Stimulated activated memory B cell treated with anti-CD40 and anti-IgM and Interleukin-4, amounts not matched to agents 10 μg/mL and 1 μg/mL and 100 μg/mL, for 72 hours (primary cell): ENCODE measurements around the gene MYO7A.

Experiments
- ATAC-seq: fragments of 150-1000 bp; cut with Tn5 transposase; 2 replicates; pipeline ENCODE4 v1.10.0; 2021
- H3K27ac Mint-ChIP-seq: one replicate; pipeline ENCODE4 v1.8.0; 2022; ENCODE audit warnings: mild to moderate bottlenecking, mixed read lengths
- H3K27me3 Mint-ChIP-seq: one replicate; pipeline ENCODE4 v1.8.0; 2022; ENCODE audit warnings: mixed read lengths
- H3K36me3 Mint-ChIP-seq: one replicate; pipeline ENCODE4 v1.8.0; 2022; ENCODE audit warnings: mixed read lengths
- H3K4me1 Mint-ChIP-seq: one replicate; pipeline ENCODE4 v1.8.0; 2022; ENCODE audit warnings: mixed read lengths
- H3K4me3 Mint-ChIP-seq: one replicate; pipeline ENCODE4 v1.8.0; 2022; ENCODE audit warnings: mild to moderate bottlenecking, moderate library complexity, mixed read lengths
- H3K9me3 Mint-ChIP-seq: one replicate; pipeline ENCODE4 v1.8.0; 2022; ENCODE audit warnings: mixed read lengths

MYO7A gene

DNA sequence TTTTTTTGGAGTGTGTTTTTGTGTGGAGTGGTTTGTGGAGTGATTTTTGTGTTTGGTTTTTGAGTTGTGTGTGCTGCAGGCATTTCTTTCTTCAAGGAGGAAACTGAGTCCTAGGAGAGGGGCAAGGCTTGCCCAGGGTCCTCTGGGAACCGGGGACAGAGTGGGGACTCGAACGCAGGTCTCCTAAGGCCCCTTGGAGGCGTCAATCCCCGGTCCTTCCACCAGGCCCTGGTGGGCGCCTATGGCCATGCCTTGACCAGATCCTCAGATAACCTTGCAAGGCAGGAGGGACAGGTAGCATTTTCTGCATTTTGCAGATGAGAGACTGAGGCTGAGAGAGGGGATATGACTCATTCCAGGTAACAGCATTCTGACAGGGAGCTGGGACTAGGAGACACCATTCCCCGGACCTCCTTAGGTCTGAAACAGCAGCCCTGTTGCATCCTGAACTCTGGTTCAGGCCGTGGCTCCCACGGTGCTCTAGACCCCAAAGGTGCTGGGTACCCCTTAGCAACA lies 39.1 kb downstream of the MYO7A start:
- peak; percentile 27 for ATAC-seq
- no peaks in the 10 kb centered on the region for H3K27me3 Mint-ChIP-seq
- no peak overlapping the region for H3K27ac Mint-ChIP-seq
- no peaks in the 10 kb centered on the region for H3K4me1 Mint-ChIP-seq
- H3K4me3 Mint-ChIP-seq: no peak overlapping the region
- no peaks in the 10 kb centered on the region for H3K9me3 Mint-ChIP-seq
- H3K36me3 Mint-ChIP-seq: no peaks in the 10 kb centered on the region

DNA sequence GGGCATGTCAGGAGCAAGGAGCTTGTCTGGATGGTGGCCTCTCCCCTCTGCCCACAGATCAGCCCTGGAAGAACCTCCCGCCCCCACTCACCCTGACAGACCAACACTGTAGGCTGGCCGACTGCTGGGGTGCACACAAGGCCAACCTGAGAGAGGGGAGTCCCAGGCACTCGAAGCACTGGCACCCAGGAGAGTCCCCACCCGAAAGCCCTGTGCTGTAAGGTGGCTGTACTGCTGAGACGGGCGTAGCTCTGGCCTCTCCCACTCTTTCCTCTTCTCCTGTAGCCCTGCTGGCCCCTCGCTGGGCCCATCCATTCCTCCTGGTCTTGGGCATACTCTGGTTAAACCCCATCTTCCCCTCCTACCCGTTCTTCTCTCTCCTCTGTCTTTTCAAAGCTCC lies 39.7 kb downstream of the MYO7A start:
- Mint-ChIP-seq H3K27ac (no peak overlapping the region), H3K4me1 (no peaks in the 10 kb centered on the region), H3K9me3 (no peaks in the 10 kb centered on the region), H3K4me3 (no peak overlapping the region), H3K36me3 (no peaks in the 10 kb centered on the region), H3K27me3 (no peaks in the 10 kb centered on the region)
- ATAC-seq: no peak

DNA sequence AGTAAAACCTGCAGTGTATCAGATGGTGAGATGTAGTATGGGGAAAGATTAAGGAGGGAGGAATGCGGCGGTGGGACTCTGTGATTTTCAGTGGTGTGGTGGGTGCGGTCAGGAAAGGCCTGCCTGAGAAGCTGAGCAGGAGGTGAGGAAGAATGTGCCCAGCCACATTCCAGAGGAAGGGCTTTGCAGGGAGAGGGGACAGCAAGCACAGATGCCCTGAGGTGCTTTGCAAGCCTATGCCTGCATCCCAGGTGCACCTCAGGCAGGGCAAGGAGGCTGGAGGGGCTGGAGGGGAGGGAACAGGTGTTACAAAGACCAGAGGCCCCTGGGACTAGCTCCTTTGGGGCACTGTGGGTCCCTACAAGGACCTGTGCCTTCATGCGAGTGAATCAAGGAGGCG lies 42.1 kb downstream of the MYO7A start:
- no peaks in the 10 kb centered on the region for H3K4me1 Mint-ChIP-seq
- H3K27me3 Mint-ChIP-seq: no peaks in the 10 kb centered on the region
- no peak overlapping the region for H3K27ac Mint-ChIP-seq
- H3K4me3 Mint-ChIP-seq: no peak overlapping the region
- ATAC-seq: no peak
- no peaks in the 10 kb centered on the region for H3K36me3 Mint-ChIP-seq
- no peaks in the 10 kb centered on the region for H3K9me3 Mint-ChIP-seq

DNA sequence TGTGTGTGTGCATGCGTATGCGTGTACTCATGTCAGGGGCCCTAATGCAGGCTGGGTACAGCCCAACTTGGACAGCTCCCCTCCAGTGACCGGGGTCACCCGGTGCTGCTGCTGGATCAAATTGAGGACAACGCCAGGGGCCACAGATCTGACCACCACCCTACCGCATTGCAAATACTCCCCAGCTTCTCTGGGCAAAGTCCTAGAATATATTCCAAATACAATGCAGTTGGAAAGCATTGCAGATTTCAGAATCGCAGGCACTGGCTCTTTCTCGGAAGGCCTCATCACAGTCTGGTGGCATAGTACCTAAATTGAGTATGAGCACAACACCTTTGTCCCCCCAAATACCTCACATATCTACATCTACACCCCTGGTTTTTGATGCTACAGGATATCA lies 43.2 kb downstream of the MYO7A start:
- Mint-ChIP-seq H3K27ac (no peak overlapping the region), H3K27me3 (no peaks in the 10 kb centered on the region), H3K36me3 (no peaks in the 10 kb centered on the region), H3K9me3 (no peaks in the 10 kb centered on the region), H3K4me3 (no peak overlapping the region), H3K4me1 (peaks cover 8% of the 10 kb centered on the region)
- ATAC-seq: no peak

DNA sequence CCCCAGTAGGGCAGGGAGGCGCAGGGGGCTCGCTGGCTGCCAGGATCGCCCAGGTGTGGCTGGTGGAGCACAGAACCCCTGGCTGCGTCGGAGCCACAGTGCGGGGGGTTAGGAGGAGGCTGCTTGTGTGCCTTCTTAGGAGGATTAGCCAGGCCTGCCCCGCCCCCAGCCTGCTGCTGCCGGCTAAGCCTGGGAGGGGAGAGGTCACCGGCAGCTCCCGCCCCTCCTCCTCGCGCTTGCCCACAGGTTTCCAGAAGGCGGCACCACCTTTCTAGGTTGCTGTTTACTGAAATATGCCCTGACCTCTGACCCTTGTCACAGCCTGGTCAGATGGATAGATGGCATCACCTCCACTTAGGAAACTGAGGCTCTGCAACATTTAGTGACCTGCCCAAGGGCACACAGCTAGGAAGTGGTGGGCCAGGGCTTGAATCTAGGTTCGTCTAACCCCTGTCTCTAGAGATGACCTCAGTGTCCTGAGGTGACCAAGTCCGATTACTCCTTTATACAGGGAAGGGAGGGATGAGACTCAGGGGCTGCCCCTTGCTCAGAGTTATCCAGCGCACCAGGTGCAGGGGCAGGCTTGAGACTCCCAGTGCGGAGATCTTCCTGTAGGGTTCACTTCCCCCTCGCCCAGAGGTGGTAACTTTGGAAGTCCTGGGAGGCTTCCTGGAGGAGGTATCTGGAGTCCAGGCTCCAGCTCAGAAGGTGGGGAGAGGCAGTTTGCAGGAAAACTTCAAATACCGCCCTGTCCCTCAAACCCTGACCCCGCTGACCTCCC lies 44.0 kb downstream of the MYO7A start:
- Mint-ChIP-seq H3K9me3 (no peaks in the 10 kb centered on the region), H3K36me3 (no peaks in the 10 kb centered on the region), H3K27me3 (no peaks in the 10 kb centered on the region), H3K4me3 (no peak overlapping the region), H3K4me1 (peaks cover 15% of the 10 kb centered on the region), H3K27ac (no peak overlapping the region)
- ATAC-seq: no peak

DNA sequence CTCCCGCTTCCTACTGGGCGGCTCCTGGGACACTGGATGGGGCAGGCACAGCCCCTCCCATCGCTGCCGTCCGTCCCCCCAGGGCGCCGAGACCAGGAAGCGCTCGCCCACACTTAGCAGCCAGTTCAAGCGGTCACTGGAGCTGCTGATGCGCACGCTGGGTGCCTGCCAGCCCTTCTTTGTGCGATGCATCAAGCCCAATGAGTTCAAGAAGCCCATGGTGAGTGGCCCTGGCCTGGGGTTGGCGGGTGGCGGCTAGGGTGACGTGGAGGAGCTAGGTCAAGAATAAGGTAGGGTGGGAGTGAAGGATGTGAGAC lies 44.6 kb downstream of the MYO7A start:
- H3K27ac Mint-ChIP-seq: no peak overlapping the region
- H3K4me1 Mint-ChIP-seq: peaks cover 15% of the 10 kb centered on the region
- H3K9me3 Mint-ChIP-seq: no peaks in the 10 kb centered on the region
- H3K4me3 Mint-ChIP-seq: no peak overlapping the region
- H3K36me3 Mint-ChIP-seq: no peaks in the 10 kb centered on the region
- no peak for ATAC-seq
- no peaks in the 10 kb centered on the region for H3K27me3 Mint-ChIP-seq

DNA sequence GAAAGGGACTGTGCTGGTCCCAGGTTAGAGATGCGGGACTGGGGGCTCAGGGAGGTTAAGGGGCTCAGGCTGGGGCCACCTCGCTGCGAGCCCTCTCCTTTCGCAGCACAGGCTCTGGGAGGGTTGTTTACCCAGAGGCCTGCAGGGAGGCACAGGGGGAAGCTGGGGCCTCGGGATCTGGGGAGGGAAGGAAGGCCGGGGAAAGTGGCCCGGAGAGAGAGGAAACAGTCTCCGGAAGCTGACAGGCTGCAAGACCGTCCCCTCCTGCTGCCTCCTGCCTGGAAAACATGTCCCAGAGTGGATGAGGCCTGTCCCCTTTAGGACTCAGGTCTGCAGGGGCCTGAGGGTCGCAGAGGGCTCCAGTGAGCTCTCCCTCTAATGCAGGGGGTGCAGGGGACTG lies 45.4 kb downstream of the MYO7A start:
- Mint-ChIP-seq H3K4me3 (no peak overlapping the region), H3K9me3 (peaks cover 7% of the 10 kb centered on the region), H3K4me1 (peaks cover 15% of the 10 kb centered on the region), H3K27ac (no peak overlapping the region), H3K36me3 (no peaks in the 10 kb centered on the region), H3K27me3 (no peaks in the 10 kb centered on the region)
- ATAC-seq: no peak

DNA sequence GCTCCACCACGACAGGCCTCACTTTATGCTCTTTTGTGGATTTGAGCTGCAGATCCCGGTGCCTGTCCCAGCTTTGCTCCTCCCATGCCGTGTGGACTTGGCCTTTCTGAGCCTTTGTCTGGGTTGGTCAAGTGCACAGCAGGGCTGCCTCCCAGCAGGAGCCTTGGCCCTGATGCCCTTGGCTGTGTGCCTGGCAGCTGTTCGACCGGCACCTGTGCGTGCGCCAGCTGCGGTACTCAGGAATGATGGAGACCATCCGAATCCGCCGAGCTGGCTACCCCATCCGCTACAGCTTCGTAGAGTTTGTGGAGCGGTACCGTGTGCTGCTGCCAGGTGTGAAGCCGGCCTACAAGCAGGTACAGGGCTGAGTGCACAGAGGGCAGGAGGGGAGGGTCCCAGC lies 46.5 kb downstream of the MYO7A start:
- Mint-ChIP-seq H3K4me1 (peaks cover 15% of the 10 kb centered on the region), H3K4me3 (no peak overlapping the region), H3K27ac (no peak overlapping the region), H3K9me3 (peaks cover 7% of the 10 kb centered on the region), H3K27me3 (no peaks in the 10 kb centered on the region), H3K36me3 (no peaks in the 10 kb centered on the region)
- ATAC-seq: no peak

DNA sequence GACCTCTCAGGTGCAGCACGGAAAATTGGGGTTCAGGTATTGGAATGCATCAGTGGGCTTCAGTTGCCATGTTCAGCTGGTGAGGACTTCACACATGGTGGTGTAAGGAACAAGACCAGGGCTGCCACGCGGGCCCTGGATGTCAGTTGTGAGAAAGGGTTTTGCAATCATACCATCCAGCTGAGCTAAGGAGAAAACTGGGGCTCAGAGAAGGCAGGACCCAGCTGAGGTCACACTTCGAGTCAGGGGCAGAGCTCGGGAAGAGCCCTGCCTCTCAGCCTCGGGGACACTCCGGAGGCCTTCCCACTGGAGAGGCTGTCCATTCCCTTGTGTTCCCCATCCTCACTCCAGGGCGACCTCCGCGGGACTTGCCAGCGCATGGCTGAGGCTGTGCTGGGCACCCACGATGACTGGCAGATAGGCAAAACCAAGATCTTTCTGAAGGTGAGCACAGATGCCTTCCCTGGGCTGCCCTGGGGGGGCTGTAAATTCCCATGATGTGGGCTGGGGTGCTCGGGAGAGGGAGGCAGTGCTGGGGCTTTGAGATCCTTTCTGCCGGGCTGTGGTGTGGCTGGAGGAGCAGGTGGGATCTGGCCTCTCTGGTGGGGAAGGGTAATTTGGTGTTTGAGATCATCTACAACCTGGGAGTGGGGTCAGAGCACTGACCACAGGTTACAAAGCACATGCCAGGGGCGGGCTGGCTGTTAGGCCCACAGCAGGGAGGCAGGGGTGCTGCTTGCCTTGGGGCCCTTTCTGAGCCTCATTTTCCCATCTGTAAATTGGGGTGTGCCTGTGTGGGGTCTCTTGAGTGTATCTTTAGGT lies 47.2 kb downstream of the MYO7A start:
- H3K36me3 Mint-ChIP-seq: no peaks in the 10 kb centered on the region
- no peak overlapping the region for H3K4me3 Mint-ChIP-seq
- H3K9me3 Mint-ChIP-seq: peaks cover 7% of the 10 kb centered on the region
- H3K4me1 Mint-ChIP-seq: peaks cover 15% of the 10 kb centered on the region
- no peak overlapping the region for H3K27ac Mint-ChIP-seq
- H3K27me3 Mint-ChIP-seq: peaks cover under 1% of the 10 kb centered on the region
- ATAC-seq: no peak

DNA sequence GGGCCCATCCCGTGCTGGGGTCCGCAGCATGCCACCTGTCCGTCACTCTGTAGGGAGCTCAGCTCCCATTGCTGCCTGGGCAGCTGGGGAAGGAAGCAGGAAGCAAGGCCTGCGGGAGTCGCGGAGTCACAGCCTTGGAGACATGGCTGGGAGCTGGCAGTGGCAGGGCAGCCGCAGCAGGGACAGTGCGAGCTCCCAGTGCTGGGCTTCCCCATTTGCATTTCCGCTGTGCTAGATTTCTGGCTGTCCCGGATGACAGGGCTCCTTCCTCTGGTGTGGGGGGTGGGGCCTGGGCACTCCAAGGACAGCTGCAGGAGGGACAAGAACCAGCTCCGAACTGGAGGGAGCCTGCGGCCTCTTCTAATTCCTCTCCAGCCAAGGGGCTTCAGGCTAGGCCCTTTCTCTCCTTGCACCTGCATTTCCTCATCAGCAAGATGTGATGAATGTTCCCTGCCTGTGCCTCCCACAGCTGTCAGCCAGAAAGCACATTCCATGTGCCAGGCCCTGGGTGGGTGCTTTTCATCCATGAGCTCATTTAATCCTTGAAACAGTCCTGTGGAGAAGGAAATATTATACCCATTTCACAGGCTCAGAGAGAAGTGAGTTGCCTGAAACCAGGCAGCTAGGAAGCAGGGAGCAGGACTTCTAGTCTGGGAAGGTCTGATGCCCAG lies 48.0 kb downstream of the MYO7A start:
- no peaks in the 10 kb centered on the region for H3K36me3 Mint-ChIP-seq
- no peak for ATAC-seq
- H3K27ac Mint-ChIP-seq: no peak overlapping the region
- H3K9me3 Mint-ChIP-seq: peaks cover 7% of the 10 kb centered on the region
- peaks cover 15% of the 10 kb centered on the region for H3K4me1 Mint-ChIP-seq
- peaks cover 8% of the 10 kb centered on the region for H3K27me3 Mint-ChIP-seq
- no peak overlapping the region for H3K4me3 Mint-ChIP-seq

DNA sequence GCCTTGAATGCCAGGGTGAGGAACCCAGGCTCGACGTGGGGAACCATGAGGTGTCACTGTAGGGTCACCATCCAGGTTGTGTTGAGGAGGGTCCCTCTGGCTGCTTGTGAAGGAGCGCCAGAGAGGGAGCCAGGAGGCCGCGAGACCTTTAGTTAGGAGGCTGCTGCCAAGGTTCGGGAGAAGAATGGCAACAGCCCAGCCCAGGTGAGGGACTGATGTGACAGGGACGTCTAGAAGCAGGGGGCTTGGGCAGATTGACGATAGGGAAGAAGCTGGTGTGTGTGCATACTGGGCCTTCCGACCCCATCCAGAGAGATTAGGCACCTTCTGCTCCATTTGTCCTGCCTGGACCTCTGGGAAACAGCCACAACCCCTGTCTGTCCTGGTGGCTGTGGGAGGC lies 49.0 kb downstream of the MYO7A start:
- no peak for ATAC-seq
- no peak overlapping the region for H3K27ac Mint-ChIP-seq

DNA sequence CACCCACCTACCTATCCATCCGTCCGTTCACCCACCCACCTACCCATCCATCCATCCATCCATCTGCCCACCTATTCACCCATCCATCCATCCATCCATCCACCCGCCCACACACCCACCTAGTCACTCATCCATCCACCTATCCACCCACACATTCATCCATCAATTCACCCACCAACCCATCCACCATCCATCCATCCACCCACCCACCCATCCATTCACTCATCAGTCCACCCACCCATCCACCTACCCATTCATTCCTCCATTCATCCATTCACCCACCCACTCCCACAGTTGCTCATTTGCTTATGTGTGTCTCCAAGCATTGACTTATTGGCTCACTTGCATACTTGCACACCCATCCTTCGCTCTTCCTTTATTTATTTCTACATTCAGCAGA lies 50.1 kb downstream of the MYO7A start:
- no peak for ATAC-seq
- Mint-ChIP-seq H3K36me3 (no peaks in the 10 kb centered on the region), H3K9me3 (peaks cover 7% of the 10 kb centered on the region), H3K27me3 (peaks cover 25% of the 10 kb centered on the region), H3K27ac (no peak overlapping the region), H3K4me3 (no peak overlapping the region), H3K4me1 (peaks cover 15% of the 10 kb centered on the region)

More for the DNA sequence above, 49.0 kb downstream of the MYO7A start:
- H3K9me3 Mint-ChIP-seq: peaks cover 7% of the 10 kb centered on the region
- H3K4me1 Mint-ChIP-seq: peaks cover 15% of the 10 kb centered on the region
- H3K4me3 Mint-ChIP-seq: no peak overlapping the region
- H3K27me3 Mint-ChIP-seq: peaks cover 13% of the 10 kb centered on the region
- H3K36me3 Mint-ChIP-seq: no peaks in the 10 kb centered on the region

DNA sequence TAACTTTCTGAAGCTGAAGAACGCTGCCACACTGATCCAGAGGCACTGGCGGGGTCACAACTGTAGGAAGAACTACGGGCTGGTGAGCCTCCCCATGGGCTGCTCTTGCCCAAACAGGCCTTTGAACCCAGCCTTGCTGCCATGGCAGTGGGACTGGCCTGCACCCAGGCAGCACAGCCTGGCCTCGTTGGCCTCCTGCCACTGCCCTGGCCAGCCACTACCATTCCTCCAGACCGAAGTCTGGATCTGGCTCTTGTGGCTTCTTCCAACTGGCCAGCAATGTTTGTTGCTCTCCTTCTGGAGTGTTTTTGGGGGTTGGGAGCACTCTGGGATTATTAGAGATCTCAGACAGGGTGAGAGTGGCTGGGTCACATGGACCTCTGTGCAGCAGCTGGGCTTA lies 51.0 kb downstream of the MYO7A start:
- H3K9me3 Mint-ChIP-seq: peaks cover 7% of the 10 kb centered on the region
- no peaks in the 10 kb centered on the region for H3K36me3 Mint-ChIP-seq
- H3K27me3 Mint-ChIP-seq: peaks cover 31% of the 10 kb centered on the region
- no peak overlapping the region for H3K27ac Mint-ChIP-seq
- H3K4me1 Mint-ChIP-seq: peaks cover 15% of the 10 kb centered on the region
- no peak overlapping the region for H3K4me3 Mint-ChIP-seq
- no peak for ATAC-seq

DNA sequence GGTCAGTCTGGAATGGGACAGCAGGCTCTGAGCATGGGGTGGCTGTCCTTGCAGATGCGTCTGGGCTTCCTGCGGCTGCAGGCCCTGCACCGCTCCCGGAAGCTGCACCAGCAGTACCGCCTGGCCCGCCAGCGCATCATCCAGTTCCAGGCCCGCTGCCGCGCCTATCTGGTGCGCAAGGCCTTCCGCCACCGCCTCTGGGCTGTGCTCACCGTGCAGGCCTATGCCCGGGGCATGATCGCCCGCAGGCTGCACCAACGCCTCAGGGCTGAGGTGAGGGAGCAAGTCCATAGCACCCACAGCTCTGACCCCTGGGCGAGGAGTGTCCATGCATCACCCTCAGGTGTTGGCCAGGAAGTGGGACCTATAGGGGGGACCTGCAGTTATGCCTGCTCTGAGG lies 51.6 kb downstream of the MYO7A start:
- Mint-ChIP-seq H3K4me1 (peaks cover 15% of the 10 kb centered on the region), H3K4me3 (no peak overlapping the region), H3K27me3 (peaks cover 31% of the 10 kb centered on the region), H3K36me3 (no peaks in the 10 kb centered on the region), H3K9me3 (peaks cover 7% of the 10 kb centered on the region), H3K27ac (no peak overlapping the region)
- ATAC-seq: no peak

DNA sequence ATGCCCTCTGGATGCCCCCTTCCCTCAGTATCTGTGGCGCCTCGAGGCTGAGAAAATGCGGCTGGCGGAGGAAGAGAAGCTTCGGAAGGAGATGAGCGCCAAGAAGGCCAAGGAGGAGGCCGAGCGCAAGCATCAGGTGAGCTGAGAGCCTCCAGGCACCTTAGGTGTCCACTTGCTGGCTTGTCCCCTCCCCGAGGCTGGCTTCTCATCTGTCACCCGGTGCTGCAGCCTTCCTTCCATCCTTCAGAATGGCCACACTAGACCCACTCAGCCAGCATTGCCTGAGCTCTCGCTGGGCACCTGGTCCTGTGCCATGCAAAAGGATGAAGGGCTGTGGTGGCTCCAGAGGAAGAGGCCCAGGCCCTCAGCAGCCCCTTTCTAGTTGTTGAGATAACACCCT lies 52.3 kb downstream of the MYO7A start:
- H3K4me1 Mint-ChIP-seq: peaks cover 15% of the 10 kb centered on the region
- no peak overlapping the region for H3K27ac Mint-ChIP-seq
- peaks cover 31% of the 10 kb centered on the region for H3K27me3 Mint-ChIP-seq
- H3K36me3 Mint-ChIP-seq: no peaks in the 10 kb centered on the region
- peaks cover 7% of the 10 kb centered on the region for H3K9me3 Mint-ChIP-seq
- no peak for ATAC-seq
- H3K4me3 Mint-ChIP-seq: no peak overlapping the region
